Measurements from ENCODE around the gene AFF1. TPM values are rescaled to one million over a fixed set of nuclear protein-coding genes. Genes with fewer than 3 reads are reported as not detected.

The AFF1 gene
- total RNA-seq, 1 experiment from 2014 or later = 93.4 TPM

- H3K36me3 Mint-ChIP-seq = peaks cover 20% of the 10 kb centered on the region
- H3K27ac Mint-ChIP-seq = peak overlapping the region; percentile 24; the same call in 1 of the 2 replicates
- ChIA-PET CTCF (interaction anchor here (2.4 to 4.1 kb wide), 2 partner anchors 41 to 130 kb away, joined by 8 to 31 read pairs; no protein-coding TSS in a partner anchor), POLR2A (interaction anchor here (1.3 kb wide), 1 partner anchor 11 kb away, joined by 3 read pairs; no protein-coding TSS in a partner anchor)
- peaks cover 61% of the 10 kb centered on the region for H3K4me1 Mint-ChIP-seq
- ATAC-seq = no peak
- H3K4me3 Mint-ChIP-seq = no peak overlapping the region
- TF ChIP-seq, protein P1, sequence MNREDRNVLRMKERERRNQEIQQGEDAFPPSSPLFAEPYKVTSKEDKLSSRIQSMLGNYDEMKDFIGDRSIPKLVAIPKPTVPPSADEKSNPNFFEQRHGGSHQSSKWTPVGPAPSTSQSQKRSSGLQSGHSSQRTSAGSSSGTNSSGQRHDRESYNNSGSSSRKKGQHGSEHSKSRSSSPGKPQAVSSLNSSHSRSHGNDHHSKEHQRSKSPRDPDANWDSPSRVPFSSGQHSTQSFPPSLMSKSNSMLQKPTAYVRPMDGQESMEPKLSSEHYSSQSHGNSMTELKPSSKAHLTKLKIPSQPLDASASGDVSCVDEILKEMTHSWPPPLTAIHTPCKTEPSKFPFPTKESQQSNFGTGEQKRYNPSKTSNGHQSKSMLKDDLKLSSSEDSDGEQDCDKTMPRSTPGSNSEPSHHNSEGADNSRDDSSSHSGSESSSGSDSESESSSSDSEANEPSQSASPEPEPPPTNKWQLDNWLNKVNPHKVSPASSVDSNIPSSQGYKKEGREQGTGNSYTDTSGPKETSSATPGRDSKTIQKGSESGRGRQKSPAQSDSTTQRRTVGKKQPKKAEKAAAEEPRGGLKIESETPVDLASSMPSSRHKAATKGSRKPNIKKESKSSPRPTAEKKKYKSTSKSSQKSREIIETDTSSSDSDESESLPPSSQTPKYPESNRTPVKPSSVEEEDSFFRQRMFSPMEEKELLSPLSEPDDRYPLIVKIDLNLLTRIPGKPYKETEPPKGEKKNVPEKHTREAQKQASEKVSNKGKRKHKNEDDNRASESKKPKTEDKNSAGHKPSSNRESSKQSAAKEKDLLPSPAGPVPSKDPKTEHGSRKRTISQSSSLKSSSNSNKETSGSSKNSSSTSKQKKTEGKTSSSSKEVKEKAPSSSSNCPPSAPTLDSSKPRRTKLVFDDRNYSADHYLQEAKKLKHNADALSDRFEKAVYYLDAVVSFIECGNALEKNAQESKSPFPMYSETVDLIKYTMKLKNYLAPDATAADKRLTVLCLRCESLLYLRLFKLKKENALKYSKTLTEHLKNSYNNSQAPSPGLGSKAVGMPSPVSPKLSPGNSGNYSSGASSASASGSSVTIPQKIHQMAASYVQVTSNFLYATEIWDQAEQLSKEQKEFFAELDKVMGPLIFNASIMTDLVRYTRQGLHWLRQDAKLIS (CRISPR knock-in tag; IDR thresholded peaks at IDR 0.05; ENCODE audit: borderline replicate concordance) = no peak
- TF ChIP-seq MXD4 (CRISPR knock-in tag; IDR thresholded peaks at IDR 0.05; ENCODE audit: borderline replicate concordance) = no peak
- no peaks in the 10 kb centered on the region for H3K27me3 Mint-ChIP-seq (ENCODE audit: low read depth)
- no peaks in the 10 kb centered on the region for H3K9me3 Mint-ChIP-seq
- DNase-seq (ENCODE audit: low spot score) = no peak
These were observed 117.8 kb downstream of the AFF1 start for GRCh38 chr4:87052615-87053014.

- H3K9me3 Mint-ChIP-seq = no peaks in the 10 kb centered on the region
- no peak for DNase-seq (ENCODE audit: low spot score)
- H3K4me3 Mint-ChIP-seq = no peak overlapping the region
- peaks cover 63% of the 10 kb centered on the region for H3K4me1 Mint-ChIP-seq
- no peak for ATAC-seq
- peak overlapping the region; percentile 75 for H3K27ac Mint-ChIP-seq
- POLR2A ChIA-PET = interaction anchor here (1.3 kb wide), 1 partner anchor 12 kb away, joined by 3 read pairs; no protein-coding TSS in a partner anchor
- H3K36me3 Mint-ChIP-seq = peaks cover 19% of the 10 kb centered on the region
- CTCF ChIA-PET = interaction anchor here (1.3 to 4.1 kb wide), 5 partner anchors 10 to 131 kb away, joined by 3 to 31 read pairs (median 11); partner anchors contain the start of gene AFF1
- H3K27me3 Mint-ChIP-seq (ENCODE audit: low read depth) = no peaks in the 10 kb centered on the region
- TF ChIP-seq CREB1 (CRISPR knock-in tag; IDR thresholded peaks at IDR 0.05) (no peak), MXD4 (CRISPR knock-in tag; IDR thresholded peaks at IDR 0.05; ENCODE audit: borderline replicate concordance) (no peak), CREM (CRISPR knock-in tag; IDR thresholded peaks at IDR 0.05) (no peak), ZNF416 (CRISPR knock-in tag; IDR thresholded peaks at IDR 0.05) (no peak), FOXP1 (CRISPR knock-in tag; IDR thresholded peaks at IDR 0.05; ENCODE audit: borderline replicate concordance) (no peak), ZNF671 (CRISPR knock-in tag; IDR thresholded peaks at IDR 0.05) (no peak), TEAD1 (CRISPR knock-in tag; IDR thresholded peaks at IDR 0.05) (no peak), SMAD4 (CRISPR knock-in tag; IDR thresholded peaks at IDR 0.05) (no peak), HMGA2 (CRISPR knock-in tag; IDR thresholded peaks at IDR 0.05) (no peak), ZNF263 (CRISPR knock-in tag; IDR thresholded peaks at IDR 0.05; ENCODE audit: low read depth) (no peak), PRRX2 (CRISPR knock-in tag; IDR thresholded peaks at IDR 0.05) (no peak), ZNF121 (CRISPR knock-in tag; IDR thresholded peaks at IDR 0.05) (no peak), GABPB1 (CRISPR knock-in tag; IDR thresholded peaks at IDR 0.05) (no peak)
- TF ChIP-seq, protein P2, sequence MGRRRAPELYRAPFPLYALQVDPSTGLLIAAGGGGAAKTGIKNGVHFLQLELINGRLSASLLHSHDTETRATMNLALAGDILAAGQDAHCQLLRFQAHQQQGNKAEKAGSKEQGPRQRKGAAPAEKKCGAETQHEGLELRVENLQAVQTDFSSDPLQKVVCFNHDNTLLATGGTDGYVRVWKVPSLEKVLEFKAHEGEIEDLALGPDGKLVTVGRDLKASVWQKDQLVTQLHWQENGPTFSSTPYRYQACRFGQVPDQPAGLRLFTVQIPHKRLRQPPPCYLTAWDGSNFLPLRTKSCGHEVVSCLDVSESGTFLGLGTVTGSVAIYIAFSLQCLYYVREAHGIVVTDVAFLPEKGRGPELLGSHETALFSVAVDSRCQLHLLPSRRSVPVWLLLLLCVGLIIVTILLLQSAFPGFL (CRISPR knock-in tag; IDR thresholded peaks at IDR 0.05; ENCODE audit: borderline replicate concordance) = no peak
- TF ChIP-seq, protein P1 (CRISPR knock-in tag; IDR thresholded peaks at IDR 0.05; ENCODE audit: borderline replicate concordance) = no peak
- TF ChIP-seq, protein P3, sequence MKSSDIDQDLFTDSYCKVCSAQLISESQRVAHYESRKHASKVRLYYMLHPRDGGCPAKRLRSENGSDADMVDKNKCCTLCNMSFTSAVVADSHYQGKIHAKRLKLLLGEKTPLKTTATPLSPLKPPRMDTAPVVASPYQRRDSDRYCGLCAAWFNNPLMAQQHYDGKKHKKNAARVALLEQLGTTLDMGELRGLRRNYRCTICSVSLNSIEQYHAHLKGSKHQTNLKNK (CRISPR knock-in tag; IDR thresholded peaks at IDR 0.05) = no peak
- TF ChIP-seq, protein P4, sequence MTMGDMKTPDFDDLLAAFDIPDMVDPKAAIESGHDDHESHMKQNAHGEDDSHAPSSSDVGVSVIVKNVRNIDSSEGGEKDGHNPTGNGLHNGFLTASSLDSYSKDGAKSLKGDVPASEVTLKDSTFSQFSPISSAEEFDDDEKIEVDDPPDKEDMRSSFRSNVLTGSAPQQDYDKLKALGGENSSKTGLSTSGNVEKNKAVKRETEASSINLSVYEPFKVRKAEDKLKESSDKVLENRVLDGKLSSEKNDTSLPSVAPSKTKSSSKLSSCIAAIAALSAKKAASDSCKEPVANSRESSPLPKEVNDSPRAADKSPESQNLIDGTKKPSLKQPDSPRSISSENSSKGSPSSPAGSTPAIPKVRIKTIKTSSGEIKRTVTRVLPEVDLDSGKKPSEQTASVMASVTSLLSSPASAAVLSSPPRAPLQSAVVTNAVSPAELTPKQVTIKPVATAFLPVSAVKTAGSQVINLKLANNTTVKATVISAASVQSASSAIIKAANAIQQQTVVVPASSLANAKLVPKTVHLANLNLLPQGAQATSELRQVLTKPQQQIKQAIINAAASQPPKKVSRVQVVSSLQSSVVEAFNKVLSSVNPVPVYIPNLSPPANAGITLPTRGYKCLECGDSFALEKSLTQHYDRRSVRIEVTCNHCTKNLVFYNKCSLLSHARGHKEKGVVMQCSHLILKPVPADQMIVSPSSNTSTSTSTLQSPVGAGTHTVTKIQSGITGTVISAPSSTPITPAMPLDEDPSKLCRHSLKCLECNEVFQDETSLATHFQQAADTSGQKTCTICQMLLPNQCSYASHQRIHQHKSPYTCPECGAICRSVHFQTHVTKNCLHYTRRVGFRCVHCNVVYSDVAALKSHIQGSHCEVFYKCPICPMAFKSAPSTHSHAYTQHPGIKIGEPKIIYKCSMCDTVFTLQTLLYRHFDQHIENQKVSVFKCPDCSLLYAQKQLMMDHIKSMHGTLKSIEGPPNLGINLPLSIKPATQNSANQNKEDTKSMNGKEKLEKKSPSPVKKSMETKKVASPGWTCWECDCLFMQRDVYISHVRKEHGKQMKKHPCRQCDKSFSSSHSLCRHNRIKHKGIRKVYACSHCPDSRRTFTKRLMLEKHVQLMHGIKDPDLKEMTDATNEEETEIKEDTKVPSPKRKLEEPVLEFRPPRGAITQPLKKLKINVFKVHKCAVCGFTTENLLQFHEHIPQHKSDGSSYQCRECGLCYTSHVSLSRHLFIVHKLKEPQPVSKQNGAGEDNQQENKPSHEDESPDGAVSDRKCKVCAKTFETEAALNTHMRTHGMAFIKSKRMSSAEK (CRISPR knock-in tag; IDR thresholded peaks at IDR 0.05; ENCODE audit: borderline replicate concordance) = no peak
- TF ChIP-seq, protein P5, sequence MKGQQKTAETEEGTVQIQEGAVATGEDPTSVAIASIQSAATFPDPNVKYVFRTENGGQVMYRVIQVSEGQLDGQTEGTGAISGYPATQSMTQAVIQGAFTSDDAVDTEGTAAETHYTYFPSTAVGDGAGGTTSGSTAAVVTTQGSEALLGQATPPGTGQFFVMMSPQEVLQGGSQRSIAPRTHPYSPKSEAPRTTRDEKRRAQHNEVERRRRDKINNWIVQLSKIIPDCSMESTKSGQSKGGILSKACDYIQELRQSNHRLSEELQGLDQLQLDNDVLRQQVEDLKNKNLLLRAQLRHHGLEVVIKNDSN (CRISPR knock-in tag; IDR thresholded peaks at IDR 0.05) = no peak
These were observed 118.4 kb downstream of the AFF1 start for GRCh38 chr4:87053176-87053658.

Data from WTC11 (cell line).